ENCODE results near the gene CTXND2. TPM values are rescaled to one million over a fixed set of nuclear protein-coding genes. Genes with fewer than 3 reads are reported as not detected.
A peak's percentile ranks its signal among the peaks of the same experiment; 100 is the strongest.

Gene CTXND2
- total RNA-seq, 3 donors from 2014 or later = not detected

DNA sequence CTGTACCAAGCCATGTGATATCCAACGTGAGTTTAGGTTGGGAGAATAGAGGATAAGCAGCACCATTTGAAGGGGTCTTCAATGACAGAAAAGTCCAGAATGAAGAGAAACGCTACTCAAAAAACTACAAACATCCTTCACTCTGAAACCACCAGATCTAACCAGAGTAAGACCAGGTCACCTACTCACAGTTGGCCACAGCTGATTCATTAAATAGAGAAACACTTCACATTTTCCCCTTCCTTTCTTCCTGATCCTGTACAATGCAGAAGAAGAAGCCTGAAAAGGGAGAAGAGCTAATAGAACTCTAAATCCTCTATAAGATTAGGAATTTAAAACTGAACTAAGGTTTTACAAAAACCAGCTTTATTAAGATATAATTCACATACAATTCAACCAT lies 19.9 kb downstream of the CTXND2 start:
- TF ChIP-seq POLR2A (IDR thresholded peaks at IDR 0.05) (no peak), CTCF (IDR thresholded peaks at IDR 0.05) (no peak), POLR2AphosphoS5 (IDR thresholded peaks at IDR 0.05) (no peak)

GRCh38 chr1:150909585-150910180 lies 22.7 kb downstream of the CTXND2 start:
- H3K27me3 ChIP-seq = no peaks in the 10 kb centered on the region
- DNase-seq (ENCODE audit: low spot score in 2 of 2) = no peak
- no peak overlapping the region for H3K4me3 ChIP-seq
- H3K27ac ChIP-seq = no peak overlapping the region
- no peaks in the 10 kb centered on the region for H3K36me3 ChIP-seq
- no peaks in the 10 kb centered on the region for H3K4me1 ChIP-seq
- intact Hi-C loops (cut with DNase I; ENCODE audit: low total_unique reads) = no loop called here
- no peaks in the 10 kb centered on the region for H3K9me3 ChIP-seq
- TF ChIP-seq CTCF (IDR thresholded peaks at IDR 0.05) (no peak), POLR2AphosphoS5 (IDR thresholded peaks at IDR 0.05) (no peak), POLR2A (IDR thresholded peaks at IDR 0.05) (no peak)

More for the DNA sequence above, 19.9 kb downstream of the CTXND2 start:
- intact Hi-C loops (cut with DNase I; ENCODE audit: low total_unique reads) = loop anchor here (1.0 kb wide), 1 partner anchor 9 kb away; no protein-coding TSS in a partner anchor
- Histone ChIP-seq H3K27me3 (no peaks in the 10 kb centered on the region), H3K36me3 (no peaks in the 10 kb centered on the region), H3K27ac (no peak overlapping the region), H3K4me3 (no peak overlapping the region), H3K9me3 (no peaks in the 10 kb centered on the region), H3K4me1 (no peaks in the 10 kb centered on the region)
- no peak for DNase-seq (ENCODE audit: low spot score in 2 of 2)

DNA sequence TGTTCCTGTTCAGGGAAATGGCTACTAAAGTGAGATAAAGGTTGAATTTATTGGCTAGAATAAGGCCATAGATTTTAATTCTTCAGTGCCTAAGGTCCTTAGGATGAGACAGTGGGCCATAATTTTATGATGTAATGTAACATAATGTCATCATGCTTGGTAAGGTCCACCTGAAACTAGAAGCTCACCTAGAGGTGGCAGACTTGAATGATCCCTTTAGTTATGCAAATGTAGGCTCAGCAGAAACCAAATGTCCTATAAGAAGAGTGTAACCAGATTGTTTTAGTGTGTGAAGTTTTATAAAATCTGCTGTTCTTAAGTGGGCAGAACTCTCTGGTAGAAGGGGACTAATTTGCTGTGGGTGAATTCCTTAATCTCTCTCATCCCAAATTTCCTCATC lies 25.7 kb downstream of the CTXND2 start:
- H3K27ac ChIP-seq = no peak overlapping the region
- intact Hi-C loops (cut with DNase I; ENCODE audit: low total_unique reads) = no loop called here
- no peak for TF ChIP-seq POLR2A (IDR thresholded peaks at IDR 0.05)
- TF ChIP-seq POLR2AphosphoS5 (IDR thresholded peaks at IDR 0.05) = no peak
- no peak for TF ChIP-seq CTCF (IDR thresholded peaks at IDR 0.05)

GRCh38 chr1:150917387-150917786 lies 30.5 kb downstream of the CTXND2 start:
- intact Hi-C loops (cut with DNase I; ENCODE audit: low total_unique reads) = no loop called here
- Histone ChIP-seq H3K36me3 (no peaks in the 10 kb centered on the region), H3K27ac (no peak overlapping the region), H3K4me1 (no peaks in the 10 kb centered on the region), H3K4me3 (no peak overlapping the region), H3K27me3 (no peaks in the 10 kb centered on the region), H3K9me3 (no peaks in the 10 kb centered on the region)
- no peak for DNase-seq (ENCODE audit: low spot score in 2 of 2)
- TF ChIP-seq POLR2A (IDR thresholded peaks at IDR 0.05) = no peak
- TF ChIP-seq CTCF (IDR thresholded peaks at IDR 0.05) = no peak
- no peak for TF ChIP-seq POLR2AphosphoS5 (IDR thresholded peaks at IDR 0.05)

More for the DNA sequence above, 25.7 kb downstream of the CTXND2 start:
- Histone ChIP-seq H3K9me3 (no peaks in the 10 kb centered on the region), H3K27me3 (no peaks in the 10 kb centered on the region), H3K4me3 (no peak overlapping the region), H3K4me1 (no peaks in the 10 kb centered on the region), H3K36me3 (no peaks in the 10 kb centered on the region)
- DNase-seq (ENCODE audit: low spot score in 2 of 2) = no peak

DNA sequence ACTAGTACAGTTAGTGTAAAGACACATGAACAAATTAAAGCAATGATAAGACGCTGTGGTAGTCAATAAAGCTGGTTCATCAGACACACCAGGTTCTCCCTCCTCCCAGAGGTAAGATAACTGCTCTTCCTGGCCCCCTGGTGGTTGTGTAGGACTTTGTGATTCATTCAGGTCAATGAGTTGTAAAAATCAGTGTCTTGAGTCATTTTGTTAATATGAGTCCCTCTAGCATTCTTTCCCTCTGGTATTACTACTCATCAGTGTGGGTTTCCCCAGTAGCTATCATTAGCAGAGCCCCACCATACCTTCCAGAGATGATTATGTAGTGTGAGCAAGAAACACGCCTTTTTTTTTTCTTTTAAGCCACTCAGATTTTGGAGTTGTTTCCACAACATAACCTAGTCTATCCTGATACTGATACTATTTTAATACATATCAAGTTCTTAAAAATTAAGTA lies 35.6 kb downstream of the CTXND2 start:
- H3K4me1 ChIP-seq = no peaks in the 10 kb centered on the region
- TF ChIP-seq CTCF (IDR thresholded peaks at IDR 0.05) = peak; percentile 53 to 72 (median 72)
- TF ChIP-seq POLR2AphosphoS5 (IDR thresholded peaks at IDR 0.05) = peak in 1 of 3 donors; percentile 38
- no peak for TF ChIP-seq POLR2A (IDR thresholded peaks at IDR 0.05)
- H3K9me3 ChIP-seq = no peaks in the 10 kb centered on the region
- peak in 1 of 2 donors; percentile 58 for DNase-seq (ENCODE audit: low spot score in 2 of 2)
- intact Hi-C loops (cut with DNase I; ENCODE audit: low total_unique reads) = no loop called here
- no peak overlapping the region for H3K27ac ChIP-seq
- no peaks in the 10 kb centered on the region for H3K36me3 ChIP-seq
- no peak overlapping the region for H3K4me3 ChIP-seq
- no peaks in the 10 kb centered on the region for H3K27me3 ChIP-seq

Data from breast epithelium (tissue), 4 donors.